Measurements from ENCODE around the gene TPD52L2.

The TPD52L2 gene

DNA sequence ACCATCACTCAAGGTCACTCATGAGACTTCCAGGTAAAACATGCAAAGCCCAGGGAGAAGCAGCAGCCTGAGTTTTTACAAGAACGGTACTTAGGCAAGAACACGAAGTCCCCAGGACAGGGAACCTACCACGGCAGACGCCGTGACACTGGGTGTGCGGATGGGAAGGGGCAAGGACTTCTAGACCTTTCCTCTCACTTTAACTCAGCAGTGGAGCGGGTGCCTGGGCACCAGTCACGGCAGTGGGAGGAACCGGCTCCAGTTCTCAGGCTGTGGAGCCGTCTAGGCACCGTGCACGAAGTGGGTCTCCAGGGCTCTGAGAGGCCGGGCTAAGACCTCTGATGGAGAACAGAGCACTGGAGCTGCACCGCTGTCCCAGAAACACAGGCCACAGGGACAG is 36.5 kb upstream of the TPD52L2 start:
- Histone ChIP-seq H3K4me1 (peaks cover 26% of the 10 kb centered on the region), H3K27ac (no peak overlapping the region), H3K9me3 (no peaks in the 10 kb centered on the region), H4K20me1 (peaks cover 44% of the 10 kb centered on the region), H3K27me3 (peaks cover 78% of the 10 kb centered on the region), H3K9ac (no peak overlapping the region), H3K4me3 (no peak overlapping the region), H3K36me3 (no peaks in the 10 kb centered on the region), H3K4me2 (no peak overlapping the region)
- no peak for TF ChIP-seq Cebpa-rat (IDR thresholded peaks at IDR 0.05)

DNA sequence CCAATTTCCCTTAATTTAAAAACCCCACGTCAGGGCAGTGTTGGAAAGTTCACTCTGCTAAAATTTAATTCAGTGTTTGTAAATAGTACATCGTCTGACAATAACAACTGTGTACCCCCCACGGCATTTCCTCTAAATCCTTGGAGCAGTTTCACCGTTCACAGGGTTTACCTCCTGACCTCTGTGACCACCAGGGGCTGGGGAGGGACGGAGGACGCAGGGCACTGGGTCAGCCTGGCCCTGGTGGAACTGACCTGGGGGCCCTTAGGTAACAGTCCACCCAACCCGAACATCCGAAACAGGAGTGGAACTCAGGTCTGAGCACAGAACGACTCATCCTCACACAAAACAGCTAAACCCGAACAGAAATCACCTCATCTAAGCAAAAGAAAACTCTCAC is 36.1 kb upstream of the TPD52L2 start:
- no peak for TF ChIP-seq Cebpa-rat (IDR thresholded peaks at IDR 0.05)
- Histone ChIP-seq H3K27me3 (peaks cover 83% of the 10 kb centered on the region), H3K36me3 (no peaks in the 10 kb centered on the region), H3K4me3 (no peak overlapping the region), H3K4me2 (peak overlapping the region; percentile 91; the same call in 1 of the 2 replicates), H3K9me3 (no peaks in the 10 kb centered on the region), H3K4me1 (peaks cover 26% of the 10 kb centered on the region), H4K20me1 (peaks cover 44% of the 10 kb centered on the region), H3K9ac (no peak overlapping the region), H3K27ac (no peak overlapping the region)

DNA sequence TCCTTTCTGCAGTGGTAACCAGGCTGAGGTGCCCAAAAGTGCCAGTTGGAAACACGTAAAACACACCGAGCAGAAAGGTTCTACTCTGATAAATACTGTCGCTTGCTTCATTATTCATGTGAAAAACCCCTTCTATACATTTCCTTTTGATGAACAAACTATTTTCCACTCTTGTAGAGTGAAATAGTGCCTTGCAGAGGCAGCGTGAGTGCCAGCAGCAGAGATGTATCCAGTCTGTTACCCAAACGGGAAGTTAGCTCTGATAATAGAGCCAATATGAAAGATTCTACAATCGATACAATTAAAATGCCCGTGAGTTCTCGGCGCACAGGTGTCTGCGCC is 35.5 kb upstream of the TPD52L2 start:
- Histone ChIP-seq H3K4me3 (peak overlapping the region; percentile 71), H3K27me3 (peaks cover 84% of the 10 kb centered on the region), H3K27ac (no peak overlapping the region), H3K36me3 (no peaks in the 10 kb centered on the region), H4K20me1 (peaks cover 44% of the 10 kb centered on the region), H3K9me3 (no peaks in the 10 kb centered on the region), H3K4me2 (peak overlapping the region; percentile 91), H3K9ac (no peak overlapping the region), H3K4me1 (peaks cover 30% of the 10 kb centered on the region)
- no peak for TF ChIP-seq Cebpa-rat (IDR thresholded peaks at IDR 0.05)

DNA sequence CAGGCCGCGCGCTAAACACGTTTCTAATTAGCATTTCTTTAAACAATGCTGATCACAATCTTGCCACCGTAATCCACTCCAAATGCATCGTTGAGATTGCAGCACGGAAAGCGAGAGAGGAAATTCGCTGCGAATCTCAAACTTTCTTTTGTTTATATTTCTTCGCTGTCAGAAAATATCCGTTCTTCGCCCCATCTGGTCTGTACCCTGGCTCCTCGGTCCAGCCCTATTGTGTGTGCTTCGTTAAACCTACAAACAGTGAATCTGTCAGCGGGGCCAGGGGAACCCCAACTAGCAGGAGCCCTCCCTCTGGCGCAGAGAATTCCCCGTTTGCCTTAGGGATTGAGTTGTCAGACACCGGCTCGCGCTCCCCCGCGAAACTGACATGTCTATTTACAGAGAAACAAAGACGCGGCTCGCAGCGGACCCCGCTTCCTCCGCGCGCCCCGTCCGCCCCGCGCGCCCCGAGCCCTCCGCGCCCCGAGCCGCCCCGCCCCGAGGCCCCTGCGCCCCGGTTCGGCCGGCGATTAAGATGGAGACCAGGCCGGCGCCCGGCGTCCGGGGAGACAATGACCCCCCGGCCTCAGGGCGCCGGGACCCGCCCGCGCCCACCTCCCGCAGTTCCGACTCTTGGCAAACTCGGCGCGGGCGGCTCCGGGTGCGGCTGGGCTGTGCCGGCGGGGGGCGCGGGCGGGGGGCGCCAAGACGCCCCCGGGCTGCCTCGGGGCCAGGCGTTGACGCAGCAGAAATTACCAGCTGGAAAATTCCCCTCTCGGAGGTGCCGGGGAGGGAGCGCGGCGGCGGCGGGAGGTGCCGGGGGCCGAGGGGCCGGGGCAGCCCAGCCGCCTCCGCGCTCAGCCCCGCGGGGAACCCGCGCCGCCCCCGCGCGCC is 34.9 kb upstream of the TPD52L2 start:
- no peaks in the 10 kb centered on the region for H3K36me3 ChIP-seq
- TF ChIP-seq Cebpa-rat (IDR thresholded peaks at IDR 0.05) = no peak
- peaks cover 36% of the 10 kb centered on the region for H3K4me1 ChIP-seq
- H3K27me3 ChIP-seq = peaks cover 84% of the 10 kb centered on the region
- no peak overlapping the region for H3K27ac ChIP-seq
- peak overlapping the region; percentile 71 for H3K4me3 ChIP-seq
- peaks cover 44% of the 10 kb centered on the region for H4K20me1 ChIP-seq
- H3K9me3 ChIP-seq = no peaks in the 10 kb centered on the region
- peak overlapping the region; percentile 91 for H3K4me2 ChIP-seq
- H3K9ac ChIP-seq = no peak overlapping the region

DNA sequence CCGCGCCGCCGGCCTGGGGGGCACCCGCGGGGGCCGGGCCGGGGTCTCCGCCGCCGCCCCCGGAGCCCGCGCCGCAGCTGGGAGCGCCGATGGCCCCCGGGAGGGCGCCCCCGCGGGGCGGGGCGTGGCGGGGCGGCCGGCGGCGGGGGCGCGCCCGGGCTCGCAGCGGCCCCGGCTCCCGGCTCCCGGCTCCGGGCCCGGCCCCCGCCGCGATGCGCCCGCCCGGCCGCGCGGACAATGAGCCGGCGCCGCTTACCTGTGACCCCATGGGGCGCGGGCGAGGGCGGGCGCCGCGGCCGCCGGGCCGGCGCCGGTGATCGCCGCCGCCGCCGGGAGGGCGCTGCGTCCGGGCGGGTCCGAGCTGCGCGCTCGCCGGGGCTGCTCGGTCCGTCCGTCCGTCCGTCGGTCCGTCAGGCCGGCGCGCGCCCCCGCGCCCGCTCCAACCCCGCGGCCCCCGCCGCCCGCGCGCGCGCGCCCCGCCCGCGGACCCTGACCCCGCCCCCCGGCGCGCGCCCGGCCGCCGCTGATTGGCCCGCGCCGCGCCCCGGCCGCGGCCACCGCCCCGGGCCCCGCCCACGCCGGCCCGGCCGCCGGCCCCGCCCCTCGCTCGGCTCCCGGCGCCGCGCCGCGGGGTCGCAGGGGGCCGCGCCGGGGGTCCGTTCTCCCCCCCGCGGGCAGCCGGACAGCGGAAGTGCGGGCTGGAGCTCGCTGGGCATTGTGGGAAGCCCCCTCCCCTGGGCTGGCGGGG is 34.1 kb upstream of the TPD52L2 start, which contains the start of gene ZBTB46:
TSS of gene ZBTB46 (minus strand) at position 424 of the 748 bp plus-strand sequence. CDS start 40,507 bp downstream, outside the sequence.
- Histone ChIP-seq H3K9me3 (no peaks in the 10 kb centered on the region), H3K27me3 (peaks cover 77% of the 10 kb centered on the region), H3K36me3 (no peaks in the 10 kb centered on the region), H3K9ac (no peak within 1 kb of the TSS), H3K4me1 (peaks cover 41% of the 10 kb centered on the region), H4K20me1 (peaks cover 44% of the 10 kb centered on the region), H3K27ac (no peak within 1 kb of the TSS), H3K4me3 (peak within 1 kb of the TSS; percentile 71), H3K4me2 (peak within 1 kb of the TSS; percentile 93)
- no peak for TF ChIP-seq Cebpa-rat (IDR thresholded peaks at IDR 0.05)

DNA sequence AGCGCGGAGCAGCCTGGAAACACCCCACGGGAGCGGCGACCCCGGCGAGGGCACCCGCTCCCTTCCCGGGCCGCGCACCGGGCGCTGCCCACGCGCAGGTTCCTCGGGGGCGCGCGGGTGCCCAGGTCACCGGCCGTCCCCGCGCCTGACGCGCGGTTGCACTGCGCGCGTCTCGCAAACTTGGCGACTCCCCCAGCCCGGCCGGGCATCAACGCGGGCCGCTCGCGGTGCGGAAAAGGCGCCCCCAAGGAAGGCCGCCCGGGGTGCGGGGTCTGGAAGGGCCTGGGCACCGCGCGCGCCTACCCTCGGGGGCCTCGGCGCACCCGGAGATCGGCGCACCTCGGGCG is 33.5 kb upstream of the TPD52L2 start:
- H4K20me1 ChIP-seq = peaks cover 44% of the 10 kb centered on the region
- H3K9me3 ChIP-seq = no peaks in the 10 kb centered on the region
- H3K4me2 ChIP-seq = peak overlapping the region; percentile 93
- H3K27me3 ChIP-seq = peaks cover 71% of the 10 kb centered on the region
- H3K4me1 ChIP-seq = peaks cover 44% of the 10 kb centered on the region
- TF ChIP-seq Cebpa-rat (IDR thresholded peaks at IDR 0.05) = no peak
- no peak overlapping the region for H3K9ac ChIP-seq
- H3K27ac ChIP-seq = no peak overlapping the region
- H3K36me3 ChIP-seq = no peaks in the 10 kb centered on the region
- H3K4me3 ChIP-seq = peak overlapping the region; percentile 71

DNA sequence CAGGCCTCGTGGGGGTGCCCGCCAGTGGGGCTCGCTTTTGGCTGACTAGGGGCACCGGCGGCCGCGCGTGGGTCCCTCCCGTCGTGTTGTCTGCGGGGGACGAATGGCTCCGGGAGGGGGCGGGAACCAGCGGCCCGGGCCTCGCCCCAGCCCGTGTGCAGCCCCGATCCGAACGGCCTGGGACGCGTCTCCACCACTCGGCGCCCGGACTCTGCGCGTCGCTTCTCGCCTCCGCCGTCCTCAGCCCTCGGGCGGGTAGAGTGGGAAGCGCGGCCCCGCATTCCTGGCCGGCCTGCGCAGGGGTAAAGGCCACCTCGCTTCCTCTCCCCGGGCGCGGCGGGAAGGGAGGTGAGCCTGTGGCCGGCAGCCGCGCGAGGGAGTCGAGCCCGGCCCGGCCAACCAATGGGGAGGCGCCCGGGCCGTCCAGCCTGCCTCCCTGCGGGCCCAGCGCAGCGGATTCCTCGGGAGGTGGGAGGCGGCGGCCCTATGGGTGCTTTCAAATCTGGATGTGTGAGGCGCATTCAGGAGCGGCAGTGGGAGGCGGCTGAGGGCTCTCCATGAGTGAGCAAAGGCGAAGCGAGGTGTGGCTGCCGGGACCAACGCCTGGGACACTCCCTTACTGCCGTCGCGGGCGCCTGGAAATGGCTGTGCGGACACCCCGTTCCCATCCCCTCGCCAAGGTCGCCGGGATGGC is 32.9 kb upstream of the TPD52L2 start:
- Histone ChIP-seq H3K36me3 (no peaks in the 10 kb centered on the region), H3K4me2 (peak overlapping the region; percentile 93), H4K20me1 (peaks cover 48% of the 10 kb centered on the region), H3K27me3 (peaks cover 71% of the 10 kb centered on the region), H3K9me3 (no peaks in the 10 kb centered on the region), H3K9ac (no peak overlapping the region), H3K4me3 (peak overlapping the region; percentile 71), H3K27ac (no peak overlapping the region), H3K4me1 (peaks cover 49% of the 10 kb centered on the region)
- no peak for TF ChIP-seq Cebpa-rat (IDR thresholded peaks at IDR 0.05)

DNA sequence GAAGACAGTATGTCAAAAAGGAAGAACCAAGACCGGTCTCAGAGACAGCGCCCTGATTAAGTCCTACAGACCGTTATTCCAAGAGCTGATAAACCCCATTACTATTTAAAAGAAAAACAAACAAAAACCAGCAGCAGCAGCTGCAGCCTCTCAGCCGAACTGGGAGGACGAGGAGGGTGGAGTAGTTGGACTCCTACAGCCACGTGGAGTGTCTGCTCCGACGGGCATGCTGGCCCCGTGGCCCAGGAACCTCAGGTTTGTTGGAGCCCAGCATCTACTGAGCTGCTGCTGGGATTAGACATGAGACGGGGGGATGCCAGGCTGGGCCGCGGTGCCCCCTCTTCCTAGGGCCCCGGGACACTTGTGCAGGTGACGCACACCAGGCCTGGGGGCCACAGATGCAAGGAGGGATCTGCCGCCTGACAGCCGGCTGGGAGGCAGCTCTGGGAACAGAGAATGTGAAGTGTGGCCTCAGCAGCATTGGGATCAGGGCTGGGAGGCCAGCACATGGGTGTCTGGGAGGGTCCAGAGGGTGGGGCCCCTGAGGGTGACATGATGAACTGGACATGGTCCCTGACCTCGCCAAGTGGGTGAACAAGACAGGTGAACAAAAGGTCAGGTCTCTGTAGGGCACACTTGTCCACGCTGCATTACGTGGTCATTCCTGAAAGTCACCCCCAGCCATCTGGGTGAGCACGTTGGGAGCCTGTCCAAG is 31.1 kb upstream of the TPD52L2 start:
- Histone ChIP-seq H4K20me1 (peaks cover 38% of the 10 kb centered on the region), H3K4me2 (peak overlapping the region; percentile 51), H3K4me3 (no peak overlapping the region), H3K27ac (no peak overlapping the region), H3K9me3 (no peaks in the 10 kb centered on the region), H3K27me3 (peaks cover 60% of the 10 kb centered on the region), H3K9ac (no peak overlapping the region), H3K4me1 (peaks cover 67% of the 10 kb centered on the region), H3K36me3 (no peaks in the 10 kb centered on the region)
- no peak for TF ChIP-seq Cebpa-rat (IDR thresholded peaks at IDR 0.05)

DNA sequence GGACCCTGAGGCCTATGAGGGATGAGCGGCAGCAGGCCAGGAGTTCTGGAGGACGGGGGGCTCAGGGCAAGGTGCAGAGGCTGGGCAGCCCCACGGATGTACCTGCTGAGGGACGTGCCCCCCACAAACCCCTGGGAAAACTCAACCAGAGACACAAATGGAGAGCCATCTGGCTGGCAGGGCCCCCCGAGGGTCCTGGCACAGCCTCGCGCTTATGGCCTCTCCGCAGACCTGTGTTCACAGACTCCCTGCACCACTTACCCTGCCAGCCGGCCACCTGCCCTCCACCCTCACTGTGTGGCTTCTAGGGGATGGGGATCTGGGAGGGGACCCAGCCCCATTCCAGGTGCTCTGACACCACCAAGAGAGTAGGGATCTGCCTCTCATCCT is 30.6 kb upstream of the TPD52L2 start:
- no peak for TF ChIP-seq Cebpa-rat (IDR thresholded peaks at IDR 0.05)
- H4K20me1 ChIP-seq = peaks cover 33% of the 10 kb centered on the region
- no peak overlapping the region for H3K4me3 ChIP-seq
- H3K27ac ChIP-seq = no peak overlapping the region
- peaks cover 67% of the 10 kb centered on the region for H3K4me1 ChIP-seq
- H3K9ac ChIP-seq = no peak overlapping the region
- no peaks in the 10 kb centered on the region for H3K36me3 ChIP-seq
- no peaks in the 10 kb centered on the region for H3K9me3 ChIP-seq
- peaks cover 55% of the 10 kb centered on the region for H3K27me3 ChIP-seq
- H3K4me2 ChIP-seq = peak overlapping the region; percentile 51
